Measurements from ENCODE around the gene SYNM.
"Not testable (repeated sequence)": the region's sequence is repeated elsewhere in the genome, so short reads cannot be mapped to it uniquely, and the experiment has no call there.

SYNM gene

DNA sequence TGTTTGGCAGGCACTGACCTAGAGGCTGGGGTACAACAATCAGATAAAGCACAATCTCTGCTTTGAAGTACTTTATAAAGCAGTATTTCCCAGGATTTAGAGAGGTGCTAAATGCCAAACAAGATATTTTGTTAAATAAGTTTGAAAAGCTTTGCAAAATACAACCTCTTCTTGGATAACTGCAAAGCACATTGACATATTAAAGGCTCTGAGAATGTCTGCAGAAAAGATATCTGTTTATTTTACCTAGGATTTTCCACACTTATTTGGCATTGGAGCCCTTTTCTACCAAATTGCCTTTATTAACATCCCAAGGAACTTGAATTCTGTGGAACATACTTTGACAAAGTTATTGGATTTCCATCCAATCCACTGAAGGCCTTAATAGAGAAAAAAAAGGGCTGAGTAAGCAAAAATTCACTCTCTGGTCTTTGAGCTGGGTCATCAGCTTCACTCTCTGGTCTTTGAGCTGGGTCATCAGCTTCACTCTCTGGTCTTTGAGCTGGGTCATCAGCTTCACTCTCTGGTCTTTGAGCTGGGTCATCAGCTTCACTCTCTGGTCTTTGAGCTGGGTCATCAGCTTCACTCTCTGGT, 29.7 kb upstream of the SYNM start:
- H3K27ac Mint-ChIP-seq; DNase-seq; H3K27me3 Mint-ChIP-seq; H3K4me1 Mint-ChIP-seq (ENCODE audit: low read depth); H3K4me3 Mint-ChIP-seq; H3K9me3 Mint-ChIP-seq; H3K36me3 Mint-ChIP-seq (ENCODE audit: low read depth): not testable (repeated sequence)

DNA sequence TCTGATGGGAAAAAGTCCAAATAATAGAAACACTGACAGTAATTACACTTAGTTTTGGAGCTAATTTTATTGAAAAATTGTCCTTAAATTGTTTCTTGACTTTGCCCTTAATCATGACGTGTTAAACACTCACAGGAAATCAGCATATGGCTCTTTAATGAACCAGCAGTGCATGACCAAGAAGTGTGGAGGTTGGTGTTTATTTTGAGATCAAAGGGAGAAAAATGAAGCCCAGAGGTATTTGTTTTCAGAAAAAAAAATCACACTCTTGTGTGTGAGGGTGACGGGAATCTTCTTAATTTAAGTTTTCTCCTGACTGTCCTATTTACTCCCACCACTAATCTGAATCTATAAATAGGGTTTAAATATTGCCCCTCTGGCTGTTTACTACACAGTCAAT, 28.8 kb upstream of the SYNM start:
- Mint-ChIP-seq H3K4me3 (peak overlapping the region; percentile 68), H3K4me1 (ENCODE audit: low read depth) (peaks cover 7% of the 10 kb centered on the region), H3K27ac (no peak overlapping the region), H3K36me3 (ENCODE audit: low read depth) (no peaks in the 10 kb centered on the region), H3K9me3 (no peaks in the 10 kb centered on the region), H3K27me3 (no peaks in the 10 kb centered on the region)
- DNase-seq = no peak

DNA sequence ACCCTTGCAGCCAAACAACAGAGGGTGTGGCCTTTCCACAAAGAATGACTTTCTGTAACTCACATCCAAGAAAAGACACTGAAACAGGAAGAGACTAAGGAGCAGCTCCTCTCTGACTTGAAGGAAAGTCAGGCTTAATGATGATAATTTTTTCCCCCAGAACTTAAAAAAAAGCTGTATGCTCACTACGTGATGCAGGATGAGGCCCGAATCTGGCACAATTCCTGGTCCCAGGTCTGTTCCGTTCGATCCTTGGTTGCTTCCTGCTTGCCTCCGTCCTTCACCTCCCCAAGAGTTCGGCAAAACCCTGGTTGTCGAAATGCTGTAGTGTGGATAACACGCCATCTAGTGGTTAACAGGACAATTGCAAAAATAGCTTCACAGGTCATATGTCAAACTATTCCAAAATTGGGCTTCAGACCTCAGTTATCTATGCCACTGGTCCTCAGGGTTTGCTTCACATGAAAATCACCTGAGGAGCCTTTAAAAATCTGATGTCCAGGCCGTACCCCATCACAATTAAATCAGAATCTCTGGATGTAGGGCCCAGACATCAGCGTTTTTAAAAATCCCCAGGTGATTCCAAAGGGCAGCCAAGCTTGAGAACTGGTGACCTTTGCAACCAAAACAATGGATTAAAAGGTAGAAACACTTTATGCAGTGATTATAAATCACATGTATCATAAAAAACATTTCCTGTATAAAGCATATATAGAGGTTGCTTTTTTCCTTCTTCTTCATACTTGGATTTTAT, 28.1 kb upstream of the SYNM start:
- H3K4me1 Mint-ChIP-seq (ENCODE audit: low read depth) = peaks cover 7% of the 10 kb centered on the region
- DNase-seq = peak; percentile 50
- peaks cover under 1% of the 10 kb centered on the region for H3K27me3 Mint-ChIP-seq
- H3K9me3 Mint-ChIP-seq = no peaks in the 10 kb centered on the region
- H3K4me3 Mint-ChIP-seq = peak overlapping the region; percentile 68
- H3K36me3 Mint-ChIP-seq (ENCODE audit: low read depth) = no peaks in the 10 kb centered on the region
- H3K27ac Mint-ChIP-seq = peak overlapping the region; percentile 83

DNA sequence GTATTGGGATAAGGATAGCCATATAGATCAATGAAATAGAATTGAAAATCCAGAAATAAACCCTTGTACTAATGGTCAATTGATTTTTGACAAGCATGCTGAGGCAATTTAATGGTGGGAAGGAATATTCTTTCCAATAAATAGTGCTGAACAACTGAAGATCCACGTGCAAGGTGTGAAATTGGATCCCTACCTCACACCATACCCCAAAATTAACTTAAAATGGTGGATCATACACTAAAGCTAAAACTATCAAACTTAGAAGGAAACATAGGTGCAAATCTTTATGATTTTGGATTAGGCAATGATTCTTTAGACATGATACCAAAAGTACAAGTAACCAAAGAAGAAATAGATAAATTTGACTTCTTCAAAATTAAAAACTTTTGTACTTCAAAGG, 22.1 kb upstream of the SYNM start:
- H3K27me3 Mint-ChIP-seq = peaks cover 6% of the 10 kb centered on the region
- H3K4me3 Mint-ChIP-seq = no peak overlapping the region
- no peaks in the 10 kb centered on the region for H3K36me3 Mint-ChIP-seq (ENCODE audit: low read depth)
- DNase-seq = no peak
- H3K27ac Mint-ChIP-seq = no peak overlapping the region
- H3K4me1 Mint-ChIP-seq (ENCODE audit: low read depth) = no peaks in the 10 kb centered on the region
- H3K9me3 Mint-ChIP-seq = peaks cover 4% of the 10 kb centered on the region

DNA sequence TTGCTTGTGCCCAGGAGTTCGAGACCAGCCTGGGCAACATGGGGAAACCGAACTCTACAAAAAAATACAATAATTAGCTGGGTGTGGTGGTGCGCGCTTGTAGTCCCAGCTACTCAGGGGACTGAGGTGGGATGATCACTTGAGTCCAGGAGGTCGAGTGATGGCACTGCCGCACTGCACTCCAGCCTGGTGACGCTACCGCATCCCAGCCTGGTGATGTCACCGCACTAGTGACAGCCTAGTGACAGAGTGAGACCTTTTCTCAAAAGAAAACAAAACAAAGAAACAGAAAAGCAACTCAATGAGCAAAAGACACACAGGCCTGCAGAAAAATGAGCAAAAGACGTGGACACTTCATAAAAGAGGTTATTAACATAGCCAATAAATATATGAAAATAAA, 19.9 kb upstream of the SYNM start:
- Mint-ChIP-seq H3K27ac (no peak overlapping the region), H3K4me3 (no peak overlapping the region), H3K9me3 (peaks cover 4% of the 10 kb centered on the region), H3K4me1 (ENCODE audit: low read depth) (peaks cover under 1% of the 10 kb centered on the region), H3K36me3 (ENCODE audit: low read depth) (no peaks in the 10 kb centered on the region), H3K27me3 (peaks cover 6% of the 10 kb centered on the region)
- no peak for DNase-seq

DNA sequence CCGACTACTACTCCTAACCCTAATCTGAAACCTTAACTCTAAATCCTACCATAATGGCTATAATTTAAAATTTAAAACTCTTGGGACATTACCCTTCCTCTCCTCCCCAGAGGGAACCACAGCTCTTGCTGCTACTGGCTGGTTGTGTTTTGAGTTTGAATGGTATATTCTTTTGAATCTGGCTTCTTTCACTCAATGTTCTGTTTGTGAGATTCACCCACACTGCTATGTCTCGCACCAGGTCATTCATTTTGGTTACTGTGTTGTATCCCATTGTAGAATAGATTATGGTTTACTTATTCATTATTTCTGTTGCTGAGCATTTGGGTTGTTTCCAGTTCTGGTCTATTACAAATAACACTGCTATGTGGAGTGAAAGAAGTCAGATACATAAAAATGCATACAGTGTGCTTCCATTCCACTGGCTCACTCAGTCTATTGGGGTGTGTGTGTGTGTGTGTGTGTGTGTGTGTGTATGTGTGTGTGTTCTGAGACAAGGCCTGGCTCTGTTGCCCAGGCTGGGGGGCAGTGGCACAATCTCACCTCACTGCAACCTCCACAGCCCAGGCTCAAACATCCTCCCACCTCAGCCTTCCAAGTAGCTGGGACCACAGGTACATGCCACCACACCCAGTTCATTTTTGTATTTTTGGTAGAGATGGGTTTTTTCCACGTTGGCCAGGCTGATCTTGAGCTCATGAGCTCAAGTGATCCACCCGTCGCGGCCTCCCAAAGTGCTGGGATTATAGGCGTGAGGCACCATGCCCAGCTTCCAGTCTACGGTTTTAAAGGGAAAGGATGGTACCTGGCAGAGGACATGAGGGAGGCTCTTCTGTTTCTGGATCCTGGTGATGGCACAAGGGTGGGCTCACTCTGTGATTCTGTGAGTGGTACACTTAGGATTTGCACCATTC, 19.2 kb upstream of the SYNM start:
- peaks cover 5% of the 10 kb centered on the region for H3K4me1 Mint-ChIP-seq (ENCODE audit: low read depth)
- DNase-seq = no peak
- peaks cover 4% of the 10 kb centered on the region for H3K9me3 Mint-ChIP-seq
- no peak overlapping the region for H3K27ac Mint-ChIP-seq
- no peaks in the 10 kb centered on the region for H3K36me3 Mint-ChIP-seq (ENCODE audit: low read depth)
- no peak overlapping the region for H3K4me3 Mint-ChIP-seq
- peaks cover 6% of the 10 kb centered on the region for H3K27me3 Mint-ChIP-seq

DNA sequence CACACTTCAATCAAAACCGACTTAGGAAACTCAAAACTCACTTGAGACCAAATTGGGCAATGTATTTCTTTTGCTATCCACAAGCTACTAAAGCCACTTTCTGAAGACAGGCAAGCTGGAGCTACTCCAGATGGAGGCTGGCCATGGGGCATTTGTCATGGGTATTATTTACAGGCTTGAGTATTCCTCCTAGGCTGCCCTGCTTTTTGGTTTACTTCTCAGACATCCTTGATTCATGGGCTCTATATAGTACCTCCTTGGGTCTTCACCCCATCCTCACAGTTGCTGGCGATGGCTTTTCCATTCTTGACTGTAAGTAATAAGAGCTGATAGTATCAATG, 18.6 kb upstream of the SYNM start:
- Mint-ChIP-seq H3K4me3 (no peak overlapping the region), H3K27me3 (peaks cover 6% of the 10 kb centered on the region), H3K9me3 (peaks cover 4% of the 10 kb centered on the region), H3K4me1 (ENCODE audit: low read depth) (peaks cover 5% of the 10 kb centered on the region), H3K36me3 (ENCODE audit: low read depth) (no peaks in the 10 kb centered on the region), H3K27ac (no peak overlapping the region)
- DNase-seq = no peak

DNA sequence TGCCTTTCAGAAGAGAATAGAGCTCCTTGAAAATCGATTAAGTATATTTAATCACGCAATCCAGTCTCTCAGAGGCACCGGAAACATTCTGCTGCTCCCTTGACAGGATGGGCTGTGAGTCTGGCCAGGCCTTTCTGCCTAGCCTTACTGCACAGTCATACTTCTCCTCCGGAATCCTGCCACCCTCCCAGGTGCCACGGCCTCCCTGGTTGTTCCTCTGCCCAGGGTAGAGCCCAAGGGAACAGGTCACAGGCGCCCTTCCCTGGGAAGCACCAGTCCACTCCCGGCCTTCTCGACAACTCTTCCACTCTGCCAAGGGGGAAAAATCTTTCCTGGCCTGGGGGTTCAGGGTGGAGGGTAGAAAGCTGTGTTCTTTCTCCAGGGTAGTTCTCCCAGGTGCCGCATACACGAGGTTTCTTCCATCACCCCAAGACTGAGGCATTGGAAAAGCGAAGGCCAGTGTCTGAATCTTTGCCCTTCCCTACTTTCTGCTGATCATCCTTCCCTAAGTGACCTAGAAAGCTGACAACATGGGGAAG, 17.4 kb upstream of the SYNM start:
- H3K27ac Mint-ChIP-seq = no peak overlapping the region
- no peak overlapping the region for H3K4me3 Mint-ChIP-seq
- DNase-seq = no peak
- peaks cover 4% of the 10 kb centered on the region for H3K9me3 Mint-ChIP-seq
- H3K4me1 Mint-ChIP-seq (ENCODE audit: low read depth) = peaks cover 5% of the 10 kb centered on the region
- peaks cover 3% of the 10 kb centered on the region for H3K27me3 Mint-ChIP-seq
- no peaks in the 10 kb centered on the region for H3K36me3 Mint-ChIP-seq (ENCODE audit: low read depth)

DNA sequence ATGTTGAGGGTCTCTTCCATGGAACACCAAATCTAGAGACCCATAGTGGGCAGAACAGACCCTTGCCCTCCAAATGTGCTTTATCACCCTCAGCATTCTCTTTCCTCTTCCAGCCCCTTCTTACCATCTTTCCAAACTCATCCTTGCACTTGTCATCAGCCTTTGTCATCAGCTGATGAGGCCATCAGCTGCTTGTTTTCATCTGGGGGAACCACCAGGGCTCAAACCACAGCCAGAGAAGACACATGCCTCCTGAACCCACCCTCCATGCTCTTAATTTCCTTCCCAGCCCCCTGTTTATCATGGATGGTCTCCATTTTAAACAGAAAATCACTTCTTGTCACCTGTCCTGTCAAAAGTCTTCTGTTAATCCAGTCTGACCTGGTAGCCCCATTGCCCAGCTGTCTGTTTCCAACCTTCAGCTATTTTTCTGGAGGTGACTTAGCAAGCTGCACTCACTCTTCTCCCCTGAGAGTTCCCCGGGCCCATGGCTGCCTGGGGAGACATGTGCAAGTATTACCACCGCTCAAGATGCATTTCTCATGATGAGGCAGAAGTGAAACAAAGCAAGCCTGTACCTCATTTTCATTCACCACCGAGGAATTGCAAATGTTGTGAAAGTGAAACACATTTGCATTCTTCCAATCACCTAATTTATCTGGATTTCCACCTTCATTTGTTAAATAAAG, 14.7 kb upstream of the SYNM start:
- H3K9me3 Mint-ChIP-seq = no peaks in the 10 kb centered on the region
- peaks cover 5% of the 10 kb centered on the region for H3K4me1 Mint-ChIP-seq (ENCODE audit: low read depth)
- H3K27me3 Mint-ChIP-seq = peaks cover 3% of the 10 kb centered on the region
- no peak for DNase-seq
- no peaks in the 10 kb centered on the region for H3K36me3 Mint-ChIP-seq (ENCODE audit: low read depth)
- H3K27ac Mint-ChIP-seq = no peak overlapping the region
- no peak overlapping the region for H3K4me3 Mint-ChIP-seq

DNA sequence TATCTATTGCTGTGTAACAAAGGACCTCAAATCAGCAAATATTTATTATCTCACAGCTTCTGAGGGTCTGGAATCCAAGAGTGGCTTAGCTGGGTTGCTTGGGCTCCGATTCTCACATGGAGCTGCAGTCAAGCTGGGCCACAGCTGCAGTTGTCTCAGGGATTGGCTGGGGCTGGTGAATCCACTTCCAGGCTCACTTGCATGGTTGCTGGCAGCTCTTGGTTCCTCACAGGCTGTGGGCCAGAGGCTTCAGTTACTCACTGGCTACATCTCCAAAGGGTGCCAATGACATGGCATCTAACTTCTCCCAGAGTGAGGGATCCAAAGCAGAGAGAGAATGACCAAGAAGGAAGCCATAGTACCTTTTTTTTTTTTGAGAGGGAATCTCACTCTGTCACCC, 13.9 kb upstream of the SYNM start:
- Mint-ChIP-seq H3K4me3 (no peak overlapping the region), H3K27ac (no peak overlapping the region), H3K4me1 (ENCODE audit: low read depth) (peaks cover 5% of the 10 kb centered on the region), H3K36me3 (ENCODE audit: low read depth) (no peaks in the 10 kb centered on the region), H3K27me3 (peaks cover 3% of the 10 kb centered on the region), H3K9me3 (no peaks in the 10 kb centered on the region)
- DNase-seq = no peak

DNA sequence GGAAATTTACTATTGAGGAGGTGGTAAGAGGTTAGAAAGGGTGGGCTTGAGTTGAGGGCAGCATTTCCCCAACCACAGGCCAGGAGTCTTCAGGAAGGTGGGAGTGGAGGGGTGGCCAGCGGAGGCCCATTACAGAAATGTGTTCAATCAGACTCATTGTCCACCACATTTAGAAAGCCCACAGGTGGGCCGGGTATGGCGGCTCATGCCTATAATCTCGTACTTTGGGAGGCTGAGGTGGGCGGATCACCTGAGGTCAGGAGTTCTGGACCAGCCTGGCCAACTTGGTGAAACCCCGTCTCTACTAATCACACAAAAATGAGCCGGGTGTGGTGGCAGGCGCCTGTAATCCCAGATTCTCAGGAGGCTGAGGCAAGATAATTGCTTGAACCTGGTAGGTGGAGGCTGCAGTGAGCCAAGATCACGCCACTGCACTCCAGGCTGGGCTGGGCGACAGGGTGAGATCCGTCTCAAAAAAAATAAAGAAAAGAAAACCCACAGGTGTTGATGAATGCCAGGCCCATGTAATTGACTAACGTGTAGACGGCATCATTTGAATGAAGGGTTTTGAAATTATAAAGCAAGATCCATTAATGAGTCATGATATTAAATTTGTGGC, 12.2 kb upstream of the SYNM start:
- Mint-ChIP-seq H3K4me3 (no peak overlapping the region), H3K27me3 (peaks cover 7% of the 10 kb centered on the region), H3K36me3 (ENCODE audit: low read depth) (no peaks in the 10 kb centered on the region), H3K4me1 (ENCODE audit: low read depth) (peaks cover 5% of the 10 kb centered on the region), H3K9me3 (no peaks in the 10 kb centered on the region), H3K27ac (no peak overlapping the region)
- DNase-seq = no peak

DNA sequence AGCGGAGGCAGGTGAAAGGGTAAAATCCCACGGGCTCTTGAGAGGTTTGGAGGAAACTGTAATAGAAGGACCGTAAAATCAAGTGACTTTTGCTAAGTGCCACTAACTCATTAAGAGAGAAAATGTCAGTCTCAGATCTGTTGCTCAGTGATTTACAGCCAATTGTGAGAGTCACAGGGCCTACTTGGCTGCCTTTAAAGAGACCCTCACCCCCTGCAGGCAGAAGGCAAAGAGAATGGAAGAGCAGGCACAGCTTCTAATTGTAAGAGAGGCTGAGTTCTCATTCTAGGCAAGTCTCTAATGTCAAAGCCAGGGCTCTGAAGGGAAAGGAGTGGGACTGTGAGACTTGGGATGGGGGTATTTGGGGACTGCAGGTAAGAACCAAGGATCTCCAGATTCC, 9.3 kb upstream of the SYNM start:
- peaks cover 30% of the 10 kb centered on the region for H3K27me3 Mint-ChIP-seq
- H3K9me3 Mint-ChIP-seq = no peaks in the 10 kb centered on the region
- peaks cover 2% of the 10 kb centered on the region for H3K4me1 Mint-ChIP-seq (ENCODE audit: low read depth)
- no peak overlapping the region for H3K27ac Mint-ChIP-seq
- DNase-seq = no peak
- no peak overlapping the region for H3K4me3 Mint-ChIP-seq
- H3K36me3 Mint-ChIP-seq (ENCODE audit: low read depth) = no peaks in the 10 kb centered on the region

DNA sequence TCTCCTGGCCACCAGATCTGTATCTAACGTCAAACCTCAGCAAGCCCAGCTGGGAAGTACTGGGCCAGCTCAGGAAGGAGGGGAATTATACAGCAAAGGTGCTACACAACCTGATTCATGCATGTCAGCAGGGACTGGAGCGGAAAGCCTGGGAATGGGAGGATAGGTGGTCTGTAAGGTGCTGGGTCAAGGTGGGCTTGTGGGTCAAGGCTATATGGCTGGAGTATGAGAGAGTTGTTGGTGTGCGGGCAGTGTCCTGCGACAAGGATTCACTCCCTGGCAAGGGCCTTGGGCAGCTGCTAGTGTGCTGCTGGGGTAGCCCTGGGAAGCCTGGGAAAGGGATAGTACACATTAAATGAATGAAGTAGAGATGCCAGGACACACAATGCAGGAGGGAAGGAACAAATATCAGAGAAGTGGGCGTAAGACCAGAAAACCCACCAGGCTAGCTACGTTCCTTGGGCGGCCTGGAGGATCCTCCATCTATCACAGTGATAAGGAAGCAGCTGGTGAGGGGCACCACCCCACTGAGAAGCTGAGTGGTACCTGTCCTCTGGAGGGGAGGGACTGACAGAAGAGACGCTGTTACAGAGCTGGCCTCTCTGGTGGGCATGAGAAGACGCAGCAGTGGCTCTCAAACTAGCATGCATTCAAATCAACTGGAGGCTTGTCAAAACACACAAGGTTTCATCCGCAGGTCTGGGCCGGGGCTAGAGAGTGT, 8.5 kb upstream of the SYNM start:
- Mint-ChIP-seq H3K27ac (no peak overlapping the region), H3K4me3 (no peak overlapping the region), H3K36me3 (ENCODE audit: low read depth) (no peaks in the 10 kb centered on the region), H3K27me3 (peaks cover 32% of the 10 kb centered on the region), H3K4me1 (ENCODE audit: low read depth) (peaks cover 3% of the 10 kb centered on the region), H3K9me3 (no peaks in the 10 kb centered on the region)
- peak; percentile 11 for DNase-seq
